GM21526 (cell line): ENCODE data around the gene KCNJ3.
"Not testable (repeated sequence)": the region's sequence is repeated elsewhere in the genome, so short reads cannot be mapped to it uniquely, and the experiment has no call there.

Source experiments
- ATAC-seq: cut with Tn5 transposase; IDR thresholded peaks from one replicate; pipeline ENCODE4 v1.9.1; 2021; ENCODE audit warnings: moderate library complexity; ENCODE audit not compliant: unreplicated experiment, low FRiP score

Gene KCNJ3

DNA sequence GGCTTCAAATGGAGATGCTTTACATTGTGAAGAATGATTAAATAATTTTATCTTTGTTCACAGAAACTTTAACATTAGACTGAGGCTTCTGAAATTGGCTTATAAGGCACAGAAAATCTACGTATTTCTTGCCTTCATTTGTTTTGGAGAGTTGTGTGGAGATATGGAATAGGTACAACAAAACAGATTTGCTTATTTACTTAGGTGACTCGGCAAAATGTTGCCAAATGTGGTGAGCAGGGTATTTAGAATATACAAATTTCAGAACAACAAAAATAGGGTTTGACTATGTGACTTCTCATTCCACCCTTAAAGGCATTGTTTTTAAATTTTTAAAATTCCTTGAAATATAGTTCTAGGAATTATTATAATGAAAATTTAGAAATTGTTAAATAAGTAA, 134.2 kb downstream of the KCNJ3 start:
- no peak for ATAC-seq

DNA sequence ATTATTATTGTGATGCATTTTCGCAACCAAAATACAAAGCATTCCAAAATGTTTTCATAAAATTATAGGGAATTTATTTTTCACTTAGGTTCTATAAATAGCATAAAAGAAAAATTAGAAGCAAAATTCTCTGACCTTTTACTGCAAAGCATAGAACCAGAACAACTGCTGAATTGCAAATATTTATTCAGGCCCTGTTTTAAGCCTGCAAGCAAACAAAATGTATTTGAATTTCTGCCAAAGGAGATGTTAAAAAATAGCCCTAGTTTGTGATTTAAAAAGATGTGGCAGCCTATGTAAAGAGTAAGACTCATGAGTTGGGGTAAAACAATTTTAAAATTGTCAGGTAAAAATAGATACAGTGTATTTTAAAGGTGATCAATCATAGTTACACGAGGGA, 138.1 kb downstream of the KCNJ3 start:
- no peak for ATAC-seq

DNA sequence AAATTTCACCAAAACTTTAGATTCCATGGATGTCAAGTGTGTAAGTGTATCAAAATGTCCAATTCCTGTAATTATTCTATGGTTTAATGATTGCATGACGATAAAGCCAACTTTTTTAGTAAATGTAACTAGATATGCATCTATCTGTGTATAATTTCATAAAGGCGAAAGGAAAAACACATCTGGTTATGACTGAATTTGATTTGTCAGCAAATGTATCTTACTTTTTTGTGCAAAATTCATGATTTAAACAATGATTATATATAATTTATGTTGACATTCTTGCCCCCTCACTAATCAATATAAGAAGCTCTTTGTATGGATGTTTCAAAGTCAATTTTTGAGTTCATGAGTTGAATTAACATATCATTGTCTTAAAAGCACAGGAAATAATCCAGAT, 138.5 kb downstream of the KCNJ3 start:
- ATAC-seq = no peak

DNA sequence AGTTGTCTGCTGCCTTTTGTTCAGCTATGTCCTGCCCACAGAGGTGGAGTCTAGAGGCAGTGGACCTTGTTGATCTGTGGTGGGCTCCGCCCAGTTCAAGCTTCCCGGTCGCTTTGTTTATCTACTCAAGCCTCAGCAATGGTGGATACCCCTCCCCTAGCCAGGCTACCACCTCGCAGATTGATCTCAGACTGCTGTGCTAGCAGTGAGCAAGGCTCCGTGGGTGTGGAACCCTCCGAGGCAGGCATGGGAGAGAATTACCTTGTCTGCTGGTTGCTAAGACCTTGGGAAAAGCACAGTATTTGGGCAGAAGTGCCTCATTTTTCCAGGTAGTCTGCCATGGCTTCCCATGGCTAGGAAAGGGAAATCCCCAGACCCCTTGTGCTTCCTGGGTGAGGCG, 146.0 kb downstream of the KCNJ3 start:
- no peak for ATAC-seq

DNA sequence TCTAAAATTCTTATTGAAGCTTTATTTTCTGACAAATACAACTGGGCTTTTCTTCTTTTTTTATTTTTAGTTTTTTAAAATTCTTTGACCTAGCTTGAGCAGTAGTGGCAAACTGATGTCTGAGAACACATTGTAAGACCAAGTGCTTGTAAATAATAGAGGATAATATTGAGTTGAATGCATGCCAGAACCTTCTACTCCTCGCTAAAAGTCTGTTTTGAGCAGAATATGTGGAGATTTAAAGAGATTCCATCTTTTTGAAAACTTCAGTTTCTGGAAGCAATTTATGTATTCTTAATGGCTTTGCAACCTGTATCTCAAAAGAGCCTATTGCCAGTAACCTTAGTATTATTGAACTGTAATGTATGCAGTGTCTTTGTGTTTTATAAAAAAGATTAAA, 148.3 kb downstream of the KCNJ3 start:
- ATAC-seq = no peak

DNA sequence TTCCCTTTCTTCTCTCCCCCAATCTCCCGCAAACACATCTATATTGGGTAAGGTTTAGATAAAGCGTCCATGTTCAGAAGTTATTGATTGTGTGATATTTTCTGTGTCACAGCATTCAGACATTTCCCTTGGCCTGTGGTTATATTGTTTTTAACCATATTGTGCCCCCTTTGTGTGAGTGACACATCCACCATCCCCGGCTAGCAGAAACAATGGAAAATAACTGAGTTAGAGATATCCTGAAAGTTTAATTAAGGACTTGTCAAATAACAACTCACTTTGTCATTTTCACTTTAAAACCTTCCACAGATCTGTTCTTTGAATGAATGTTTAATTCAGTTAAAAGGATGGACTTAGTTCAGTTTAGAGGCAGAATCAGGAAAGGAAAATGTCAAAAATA, 151.0 kb downstream of the KCNJ3 start:
- no peak for ATAC-seq

DNA sequence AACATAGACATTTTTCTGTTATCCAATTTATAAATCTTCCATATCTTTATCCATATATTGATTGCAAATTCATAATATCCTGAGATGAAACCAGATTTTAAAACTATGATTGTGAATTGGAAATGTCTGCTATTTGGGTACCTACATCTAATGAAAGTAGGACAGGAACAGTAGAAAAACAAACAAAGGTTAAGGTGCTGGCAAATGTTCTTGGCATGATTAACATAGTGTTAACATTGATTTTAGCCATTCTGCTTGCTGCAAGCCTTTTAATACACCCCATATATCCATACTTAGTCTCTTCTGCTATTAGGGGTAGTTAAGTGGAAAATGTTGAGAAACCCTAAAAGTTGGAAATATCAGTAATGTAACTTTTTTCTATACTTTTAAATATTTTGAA, 152.0 kb downstream of the KCNJ3 start:
- ATAC-seq = no peak

DNA sequence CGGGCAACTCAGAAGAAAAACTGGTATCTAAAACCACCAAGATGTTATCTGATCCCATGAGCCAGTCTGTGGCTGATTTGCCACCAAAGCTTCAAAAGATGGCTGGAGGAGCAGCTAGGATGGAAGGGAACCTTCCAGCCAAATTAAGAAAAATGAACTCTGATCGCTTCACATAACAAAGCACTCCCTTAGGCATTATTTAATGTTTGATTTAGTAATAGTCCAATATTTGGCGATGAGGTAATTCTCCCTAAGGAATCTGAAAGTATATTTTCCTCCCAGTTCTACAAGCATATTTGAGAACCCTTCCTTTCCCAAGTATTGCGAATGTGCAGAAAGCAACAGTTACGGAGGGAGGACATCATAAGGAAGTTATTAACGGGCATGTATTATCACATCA, 156.6 kb downstream of the KCNJ3 start:
- no peak for ATAC-seq

DNA sequence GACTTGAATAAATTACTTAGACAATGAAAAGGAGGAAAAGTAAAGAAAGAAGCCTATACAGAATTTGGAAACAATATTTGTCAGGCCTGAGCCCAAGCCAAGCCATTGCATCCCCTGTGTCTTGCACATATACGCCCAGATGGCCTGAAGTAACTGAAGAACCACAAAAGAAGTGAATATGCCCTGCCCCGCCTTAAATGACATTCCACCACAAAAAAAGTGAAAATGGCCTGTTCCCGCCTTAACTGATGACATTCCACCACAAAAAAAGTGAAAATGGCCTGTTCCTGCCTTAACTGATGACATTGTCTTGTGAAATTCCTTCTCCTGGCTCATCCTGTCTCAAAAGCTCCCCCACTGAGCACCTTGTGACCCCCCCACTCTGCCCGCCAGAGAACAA, 168.7 kb downstream of the KCNJ3 start:
- ATAC-seq = not testable (repeated sequence)

DNA sequence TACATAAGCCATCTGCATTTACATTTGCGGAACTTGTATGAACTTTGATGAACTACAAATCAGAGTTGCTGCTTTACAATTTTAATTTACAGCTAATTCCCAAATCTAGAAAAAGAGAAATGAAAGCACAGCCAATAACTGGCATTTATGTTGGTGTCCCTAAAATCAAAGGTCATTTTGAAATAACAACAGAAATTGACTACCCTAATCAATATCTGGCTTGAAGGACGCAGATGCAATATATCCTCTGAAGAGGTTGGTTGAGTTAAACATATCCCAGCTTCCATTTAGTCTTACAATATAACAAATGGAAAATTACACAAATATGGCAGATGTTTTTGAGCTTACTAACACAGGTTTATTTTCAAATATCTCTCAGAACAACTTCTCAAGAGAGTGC, 177.5 kb downstream of the KCNJ3 start:
- no peak for ATAC-seq

DNA sequence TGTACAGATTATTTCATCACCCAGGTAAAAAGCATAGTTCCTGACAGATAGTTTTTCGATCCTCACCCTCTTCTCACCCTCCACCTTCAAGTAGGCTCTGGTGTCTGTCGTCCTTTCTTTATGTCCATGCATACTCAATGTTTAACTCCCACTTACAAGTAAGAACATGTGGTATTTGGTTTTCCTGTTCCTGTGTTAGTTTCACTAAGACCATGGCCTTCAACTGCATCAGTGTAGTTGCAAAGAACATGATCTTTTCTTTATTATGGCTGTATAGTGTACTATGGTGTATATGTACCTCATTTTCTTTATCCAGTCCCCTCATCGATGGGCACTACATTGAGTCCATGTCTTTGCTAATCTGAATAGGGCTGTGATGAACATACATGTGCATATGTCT, 184.2 kb downstream of the KCNJ3 start:
- no peak for ATAC-seq

DNA sequence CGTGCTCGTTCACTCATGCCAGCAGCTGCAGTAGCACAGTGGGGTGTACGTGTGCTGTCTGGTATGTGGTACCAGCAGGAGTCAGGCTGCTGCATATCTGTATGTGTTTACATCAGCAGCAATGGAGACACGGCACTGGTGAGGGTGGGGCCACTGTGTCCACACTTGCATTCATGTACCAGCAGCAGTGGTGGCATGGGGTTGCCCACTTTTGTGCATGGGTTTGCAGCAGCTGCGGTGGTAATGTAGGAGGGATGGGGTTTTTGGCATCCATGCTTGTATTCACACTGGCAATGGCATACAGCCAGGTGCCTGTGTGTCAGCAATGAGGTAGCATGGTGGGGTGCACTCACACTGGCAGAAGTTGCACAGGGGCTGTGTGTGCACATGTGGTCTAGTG, 187.8 kb downstream of the KCNJ3 start:
- ATAC-seq = no peak

DNA sequence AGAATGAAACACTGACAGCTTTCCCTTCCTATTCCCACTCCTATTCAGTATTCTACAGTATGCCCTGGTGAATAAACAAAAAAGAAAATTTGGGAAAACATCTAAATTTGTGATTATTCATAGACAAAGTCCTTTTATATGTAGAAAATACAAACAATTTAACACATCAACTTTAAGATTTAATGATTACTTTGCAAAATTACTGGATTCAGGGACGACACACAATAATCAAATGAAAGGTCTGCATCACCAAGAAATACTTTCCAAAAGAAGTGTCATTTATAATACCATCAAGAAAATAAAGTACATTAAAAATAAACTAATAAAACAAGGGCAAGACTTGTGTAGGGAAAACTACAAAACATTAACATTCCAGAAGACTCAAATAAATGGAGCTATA, 199.8 kb downstream of the KCNJ3 start:
- ATAC-seq = no peak

DNA sequence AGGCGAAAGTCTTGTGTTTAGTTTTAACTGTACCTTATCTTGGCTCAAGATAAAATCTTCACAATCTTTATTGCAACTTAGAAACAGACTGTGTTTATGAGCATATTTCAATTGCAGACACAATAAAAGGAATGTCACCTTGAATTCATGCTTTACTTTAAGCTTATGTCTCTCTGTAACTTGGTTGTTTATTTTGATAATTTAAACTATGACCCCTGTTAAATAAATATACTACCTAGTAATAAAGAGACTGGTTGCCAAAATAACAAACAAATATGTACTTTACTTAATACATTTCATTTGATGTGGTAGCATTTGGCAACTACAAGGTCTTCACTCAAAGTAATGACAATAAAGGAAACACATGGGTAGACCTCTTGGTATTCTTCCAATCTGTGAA, 202.6 kb downstream of the KCNJ3 start:
- no peak for ATAC-seq
